ENCODE measurements around the gene F2RL3.

The F2RL3 gene

GRCh38 chr19:16888629-16889365 lies at the start of gene F2RL3:
TSS of gene F2RL3 (plus strand) at chr19:16888999. CDS start at chr19:16889190, 191 bp downstream.
- DNase-seq (ENCODE audit: low spot score) = peak; percentile 74

- DNase-seq (ENCODE audit: low spot score) = no peak
These were observed 47.3 kb upstream of the F2RL3 start for GRCh38 chr19:16841391-16841926.

GRCh38 chr19:16846901-16847300 lies 41.9 kb upstream of the F2RL3 start:
- DNase-seq (ENCODE audit: low spot score) = no peak

- DNase-seq (ENCODE audit: low spot score) = no peak
These were observed 41.4 kb upstream of the F2RL3 start for GRCh38 chr19:16847430-16847829.

GRCh38 chr19:16849168-16849567 lies 39.6 kb upstream of the F2RL3 start:
- no peak for DNase-seq (ENCODE audit: low spot score)

- DNase-seq (ENCODE audit: low spot score) = peak; percentile 54
These were observed 38.7 kb upstream of the F2RL3 start for GRCh38 chr19:16850133-16850532.

GRCh38 chr19:16851031-16851712 lies 37.6 kb upstream of the F2RL3 start:
- DNase-seq (ENCODE audit: low spot score) = peak; percentile 68

GRCh38 chr19:16853066-16853465 lies 35.7 kb upstream of the F2RL3 start:
- DNase-seq (ENCODE audit: low spot score) = no peak

- no peak for DNase-seq (ENCODE audit: low spot score)
These were observed 32.7 kb upstream of the F2RL3 start for GRCh38 chr19:16856091-16856490.

GRCh38 chr19:16859626-16860025 lies 29.2 kb upstream of the F2RL3 start:
- DNase-seq (ENCODE audit: low spot score) = no peak

GRCh38 chr19:16860118-16860517 lies 28.7 kb upstream of the F2RL3 start:
- DNase-seq (ENCODE audit: low spot score) = no peak

- DNase-seq (ENCODE audit: low spot score) = no peak
These were observed 27.8 kb upstream of the F2RL3 start for GRCh38 chr19:16861011-16861410.

GRCh38 chr19:16861834-16862233 lies 27.0 kb upstream of the F2RL3 start:
- no peak for DNase-seq (ENCODE audit: low spot score)

GRCh38 chr19:16862826-16863415 lies 25.9 kb upstream of the F2RL3 start:
- DNase-seq (ENCODE audit: low spot score) = no peak

- DNase-seq (ENCODE audit: low spot score) = no peak
These were observed 21.6 kb upstream of the F2RL3 start for GRCh38 chr19:16867211-16867610.

- DNase-seq (ENCODE audit: low spot score) = no peak
These were observed 20.2 kb upstream of the F2RL3 start for GRCh38 chr19:16868423-16869130.

GRCh38 chr19:16869331-16869972 lies 19.3 kb upstream of the F2RL3 start:
- no peak for DNase-seq (ENCODE audit: low spot score)

- DNase-seq (ENCODE audit: low spot score) = no peak
These were observed 16.9 kb upstream of the F2RL3 start for GRCh38 chr19:16871871-16872270.

- no peak for DNase-seq (ENCODE audit: low spot score)
These were observed 16.1 kb upstream of the F2RL3 start for GRCh38 chr19:16872728-16873127.

- DNase-seq (ENCODE audit: low spot score) = no peak
These were observed 15.2 kb upstream of the F2RL3 start for GRCh38 chr19:16873594-16873993.

- no peak for DNase-seq (ENCODE audit: low spot score)
These were observed 14.4 kb upstream of the F2RL3 start for GRCh38 chr19:16874250-16874977.

Data from hepatic stellate cell (primary cell).